ENCODE measurements around the gene MATN3.

MATN3 gene

GRCh38 chr2:19943189-19943588, 69.3 kb downstream of the MATN3 start:
- no peak for DNase-seq (ENCODE audit: insufficient read length, low spot score)
- FAIRE-seq, result no peak

- DNase-seq (ENCODE audit: insufficient read length, low spot score) (no peak), FAIRE-seq (no peak)
Observed at GRCh38 chr2:19942199-19942598, 70.3 kb downstream of the MATN3 start.

Data from HTR-8/SVneo (cell line).